GM12892 (cell line): ENCODE results near the gene TRIM25.

Experiments
- POLR2A ChIP-seq: IDR thresholded peaks from 2 replicates; pipeline ENCODE4 v1.6.1; 2011; ENCODE audit warnings: low read depth, low read length, control low read depth
- POLR2AphosphoS5 ChIP-seq: IDR thresholded peaks from 2 replicates; pipeline ENCODE4 v1.6.1; 2011; ENCODE audit warnings: low read depth, low read length, control low read depth

DNA sequence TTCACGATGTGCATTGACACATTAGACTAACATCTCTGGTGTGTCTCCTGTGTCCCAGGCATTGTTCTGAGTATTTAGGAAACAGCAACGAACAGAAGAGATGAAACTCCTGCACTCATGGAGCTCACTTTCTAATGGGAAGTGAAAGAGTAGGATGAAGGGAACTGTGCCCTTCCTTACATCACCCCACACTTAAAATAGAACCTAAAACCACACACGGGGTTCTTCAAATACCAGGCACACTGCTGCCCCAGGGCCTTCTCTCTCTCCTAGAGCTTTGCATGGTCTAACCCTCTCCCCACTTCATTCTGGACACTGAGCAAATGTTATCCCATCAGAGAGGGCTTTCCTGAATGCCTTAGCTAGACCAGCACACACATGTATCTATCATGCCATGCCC, 33.7 kb downstream of the TRIM25 start:
- no peak for TF ChIP-seq POLR2AphosphoS5
- no peak for TF ChIP-seq POLR2A
